Inflammatory macrophage treated with lipopolysaccharide for 1 hour (primary cell): ENCODE results near the gene RNF213.
"Not testable (repeated sequence)": the region's sequence is repeated elsewhere in the genome, so short reads cannot be mapped to it uniquely, and the experiment has no call there.

Source experiments
- DNase-seq, 2 donors: peaks; one replicate each; pipeline ENCODE4 v3.0.0-alpha.2; 2020 to 2022

RNF213 gene

GRCh38 chr17:80253631-80254395 is 6.8 kb upstream of the RNF213 start:
- DNase-seq = no peak

DNA sequence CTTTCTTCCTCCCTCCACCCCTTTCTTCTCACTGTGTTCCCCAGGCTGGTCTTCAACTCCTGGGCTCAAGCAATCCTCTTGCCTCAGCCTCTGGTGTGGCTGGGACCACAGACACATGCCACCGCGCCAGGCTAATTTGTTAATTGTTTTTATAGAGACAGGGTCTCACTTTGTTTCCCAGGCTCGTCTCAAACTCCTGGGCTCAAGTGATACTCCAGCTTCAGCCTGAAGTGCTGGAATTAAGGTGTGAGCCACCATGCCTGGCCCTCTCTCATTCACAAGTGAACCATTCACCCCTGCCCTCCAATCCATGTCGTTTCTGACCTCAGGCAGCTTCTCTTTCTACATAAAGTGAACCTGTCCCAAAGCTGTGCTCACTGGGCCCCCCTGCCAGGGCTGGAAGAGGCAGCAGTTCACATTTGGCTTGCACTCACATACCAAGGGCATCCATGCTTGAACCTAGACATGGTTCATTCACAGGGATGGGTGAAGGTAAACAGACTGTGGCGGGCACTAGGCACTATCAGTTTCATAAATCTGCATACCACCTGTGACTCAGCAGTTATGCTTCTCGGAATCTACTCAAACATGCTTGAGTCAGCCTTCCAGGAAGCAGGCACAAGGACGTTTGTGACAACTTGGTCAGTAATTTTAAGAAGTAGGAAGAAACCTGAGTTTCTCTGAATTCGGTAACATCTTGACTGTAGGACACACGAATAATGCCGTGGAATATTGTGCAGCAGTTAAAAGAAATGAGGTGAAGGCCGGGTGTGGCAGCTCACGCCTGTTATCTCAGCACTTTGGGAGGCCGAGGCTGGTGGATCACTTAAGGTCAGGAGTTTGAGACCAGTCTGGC is 6.0 kb upstream of the RNF213 start:
- peak; percentile 76 to 80 for DNase-seq

DNA sequence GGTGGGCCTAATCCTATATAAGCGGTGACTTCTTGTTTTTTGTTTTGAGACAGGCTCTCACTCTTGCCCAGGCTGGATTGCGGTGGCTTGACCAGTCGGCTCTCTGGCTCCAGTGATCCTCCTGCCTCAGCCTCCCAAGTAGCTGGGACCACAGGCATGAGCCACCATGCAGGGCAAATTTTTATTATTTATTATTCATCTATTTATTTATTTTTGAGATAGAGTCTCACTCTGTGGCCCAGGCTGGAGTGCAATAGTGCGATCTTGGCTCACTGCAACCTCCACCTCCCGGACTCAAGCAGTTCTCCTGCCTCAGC is 4.7 kb upstream of the RNF213 start:
- DNase-seq = no peak

- no peak for DNase-seq
Observed at GRCh38 chr17:80257716-80258213, 2.9 kb upstream of the RNF213 start.

- DNase-seq = not testable (repeated sequence)
Observed at GRCh38 chr17:80258296-80258695, 2.4 kb upstream of the RNF213 start.

GRCh38 chr17:80259457-80260068 is 1.1 kb upstream of the RNF213 start:
- DNase-seq = no peak

DNA sequence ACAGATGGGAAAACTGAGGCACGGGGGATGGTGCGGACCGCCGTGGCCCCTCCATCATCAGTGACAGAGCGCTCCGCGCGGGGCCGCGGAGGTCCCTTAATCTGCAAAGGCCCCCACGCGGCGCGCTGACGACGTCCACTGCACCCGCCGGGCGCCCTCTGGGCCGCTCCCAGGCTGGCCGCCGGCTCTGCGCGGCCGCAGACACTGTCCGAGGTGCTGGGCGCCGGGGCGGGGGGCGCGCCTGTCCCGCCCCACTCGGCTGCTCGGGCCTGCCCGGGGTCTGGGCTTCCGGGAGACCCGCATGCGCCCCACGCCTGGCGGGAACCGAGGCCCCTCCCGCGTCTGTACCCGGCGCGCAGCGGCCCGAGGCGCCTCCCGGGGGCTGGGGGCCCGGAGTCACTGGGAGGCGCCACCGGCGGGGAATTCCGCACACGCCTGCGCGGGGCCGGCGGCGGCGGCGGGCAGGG is 550 bp upstream of the RNF213 start:
- DNase-seq = peak; percentile 63 to 67

- DNase-seq = peak in 1 of 2 donors; percentile 34
Observed at GRCh38 chr17:80261159-80261894, 675 bp downstream of the RNF213 start.

DNA sequence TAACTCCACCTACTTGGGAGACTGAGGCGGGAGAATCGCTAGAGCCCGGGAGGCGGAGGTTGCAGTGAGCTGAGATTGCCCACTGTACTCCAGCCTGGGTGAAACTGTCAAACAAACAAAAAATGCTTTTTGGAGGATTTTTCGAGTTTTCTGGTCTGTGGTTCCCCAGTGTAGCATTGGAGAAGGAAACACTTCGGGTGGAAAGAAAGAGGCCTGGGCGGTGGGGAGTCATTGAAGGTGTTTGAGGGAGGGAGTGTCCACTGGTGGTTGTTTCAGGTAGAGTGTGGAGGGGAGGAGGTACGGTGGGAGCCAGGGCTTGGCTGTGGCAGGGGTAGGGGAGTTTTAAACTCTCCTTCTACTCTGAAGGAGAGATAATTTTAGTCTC is 1.2 kb downstream of the RNF213 start:
- DNase-seq = no peak

- no peak for DNase-seq
Observed at GRCh38 chr17:80262291-80262690, 1.6 kb downstream of the RNF213 start.

- no peak for DNase-seq
Observed at GRCh38 chr17:80262775-80263244, 2.2 kb downstream of the RNF213 start.

DNA sequence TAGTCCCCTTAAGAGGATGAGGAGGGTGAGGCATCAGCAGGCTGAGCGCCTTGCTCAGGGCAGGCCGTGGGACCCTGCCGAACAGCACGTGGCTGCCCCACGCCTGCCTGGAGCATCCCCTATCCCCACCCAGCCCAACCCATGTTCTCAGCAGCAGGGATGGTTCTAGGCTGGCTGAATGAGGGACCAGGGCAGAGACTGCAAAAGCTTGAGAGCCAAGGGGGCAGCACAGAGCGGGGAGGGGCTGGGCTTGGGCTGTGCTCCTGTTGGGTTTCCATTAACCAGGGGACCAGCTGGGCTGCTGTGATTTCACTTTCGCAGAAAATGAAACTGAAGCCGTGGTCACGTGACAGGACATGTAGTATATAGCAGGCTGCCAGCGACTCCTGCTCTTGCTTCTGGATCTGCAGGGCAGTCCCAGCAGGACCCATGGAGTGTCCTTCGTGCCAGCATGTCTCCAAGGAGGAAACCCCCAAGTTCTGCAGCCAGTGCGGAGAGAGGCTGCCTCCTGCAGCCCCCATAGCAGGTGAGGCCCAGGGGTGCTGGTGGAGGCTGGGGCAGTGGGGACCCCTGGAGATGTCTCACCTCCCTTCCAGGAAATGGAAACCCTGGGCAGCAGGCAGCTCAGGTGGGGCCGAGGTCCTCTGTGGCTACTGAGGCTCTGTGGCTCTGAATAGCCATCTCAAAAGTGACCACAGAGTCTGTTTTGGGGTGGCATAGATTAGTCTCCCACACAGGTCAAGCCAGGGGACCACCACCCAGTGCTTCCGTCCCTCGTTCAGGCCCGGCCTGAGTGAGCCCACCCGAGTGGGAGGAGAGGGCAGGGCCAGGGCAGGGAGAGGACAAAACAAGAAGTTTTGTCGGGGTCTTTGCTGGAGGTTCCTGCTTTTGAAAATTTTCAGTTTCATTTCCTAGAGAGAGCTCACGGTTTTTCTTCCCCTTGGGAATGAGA is 2.9 kb downstream of the RNF213 start:
- peak; percentile 88 to 97 for DNase-seq

DNA sequence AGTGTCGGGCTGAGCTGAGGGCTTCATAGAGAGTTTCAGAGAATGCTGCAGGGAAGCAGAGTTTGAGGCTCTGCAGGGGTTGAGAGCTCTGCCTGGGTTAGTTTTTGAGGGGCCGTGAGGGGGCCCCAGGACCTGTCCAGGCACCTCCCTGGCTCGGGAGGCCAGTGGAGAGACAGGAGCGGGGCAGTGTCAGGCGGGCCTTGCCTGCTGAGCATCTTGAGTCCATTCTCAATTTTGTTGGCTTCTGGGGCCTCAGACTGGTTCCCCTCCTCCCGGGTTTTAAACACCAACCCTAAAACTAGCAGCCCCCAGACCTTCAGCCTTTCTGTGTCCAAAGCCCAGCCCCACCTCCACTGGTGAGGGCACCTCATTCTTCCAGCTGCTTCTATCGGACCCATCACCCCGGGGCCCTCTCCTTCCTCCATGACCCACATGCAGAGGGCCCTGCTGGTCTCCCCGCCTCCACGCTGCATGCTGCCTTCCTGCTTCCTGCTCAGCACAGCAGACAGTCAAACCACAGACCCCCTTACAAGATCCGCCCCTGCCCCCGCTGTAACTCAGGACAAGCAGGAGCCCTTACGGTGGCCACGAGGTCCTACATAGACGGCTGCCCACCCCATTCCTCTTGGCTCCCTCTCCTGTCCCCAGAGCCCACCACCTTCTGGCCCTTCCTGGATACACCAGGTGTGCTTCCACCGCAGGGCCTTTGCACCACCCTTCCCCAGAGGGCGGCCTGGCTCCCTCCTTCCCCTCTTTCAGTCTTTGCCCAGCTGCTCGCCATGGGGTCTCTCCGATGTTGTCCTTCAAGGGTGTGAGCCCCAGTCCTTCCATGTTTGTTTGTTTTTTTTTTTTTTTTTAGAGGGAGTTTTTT is 3.8 kb downstream of the RNF213 start:
- DNase-seq = peak in 1 of 2 donors; percentile 34

DNA sequence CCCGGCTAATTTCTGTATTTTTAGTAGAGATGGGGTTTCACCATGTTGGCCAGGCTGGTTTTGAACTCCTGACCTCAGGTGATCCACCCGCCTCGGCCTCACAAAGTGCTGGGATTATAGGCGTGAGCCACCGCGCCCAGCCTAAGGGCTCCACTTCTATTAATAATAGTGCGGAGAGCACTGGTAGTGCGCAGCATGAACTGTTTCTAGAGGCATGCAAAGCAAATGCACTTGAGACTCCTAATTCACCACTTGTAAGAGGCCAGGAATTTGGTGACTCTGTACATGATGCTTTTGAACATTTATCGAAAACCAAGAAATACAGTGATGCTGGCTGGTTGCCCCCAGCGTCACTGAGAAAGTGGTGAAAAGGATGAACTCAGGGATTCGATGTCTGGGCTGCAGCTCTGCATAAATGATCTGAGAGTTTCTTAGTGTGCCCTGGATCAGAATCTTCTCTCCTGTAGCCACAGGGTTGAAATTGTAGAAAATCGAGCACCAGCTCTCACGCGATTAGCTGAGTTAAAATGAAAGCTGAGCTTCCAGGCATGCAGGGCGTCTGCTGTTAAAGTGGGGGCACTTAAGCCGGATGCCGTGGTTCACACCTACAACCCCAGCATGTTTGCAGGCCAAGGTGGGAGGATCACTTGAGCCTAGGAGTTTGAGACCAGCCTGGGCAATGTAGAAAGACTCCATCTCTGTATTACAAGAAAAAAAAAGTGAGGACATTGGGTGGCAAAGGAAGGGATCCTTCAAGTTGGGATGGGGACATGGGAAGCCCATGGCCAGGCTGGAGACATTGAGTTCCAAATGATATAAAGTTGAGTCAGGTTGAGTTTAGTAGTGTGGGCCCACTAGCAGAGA is 4.8 kb downstream of the RNF213 start:
- DNase-seq = no peak

- DNase-seq = no peak
Observed at GRCh38 chr17:80267391-80267790, 6.7 kb downstream of the RNF213 start.

DNA sequence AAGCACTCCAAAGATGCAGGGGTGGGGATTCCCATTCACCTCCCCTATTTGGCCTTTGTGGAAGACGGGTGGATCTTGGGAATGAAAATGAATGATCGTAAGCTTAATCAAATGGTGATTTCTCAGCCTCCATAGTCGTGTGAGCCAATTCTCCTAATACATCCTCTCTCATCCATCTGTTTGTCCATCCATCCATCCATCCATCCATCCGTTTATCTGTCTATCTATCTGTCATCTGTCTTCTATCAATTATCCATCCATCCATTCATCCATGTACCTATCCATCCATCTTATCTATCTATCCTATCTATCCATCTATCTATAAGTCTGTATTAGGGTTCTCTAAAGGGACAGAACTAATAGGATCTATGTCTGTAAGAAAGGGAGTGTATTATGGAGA is 7.8 kb downstream of the RNF213 start:
- DNase-seq = no peak

- no peak for DNase-seq
Observed at GRCh38 chr17:80269405-80269807, 8.8 kb downstream of the RNF213 start.

GRCh38 chr17:80270104-80270503 is 9.5 kb downstream of the RNF213 start:
- no peak for DNase-seq

DNA sequence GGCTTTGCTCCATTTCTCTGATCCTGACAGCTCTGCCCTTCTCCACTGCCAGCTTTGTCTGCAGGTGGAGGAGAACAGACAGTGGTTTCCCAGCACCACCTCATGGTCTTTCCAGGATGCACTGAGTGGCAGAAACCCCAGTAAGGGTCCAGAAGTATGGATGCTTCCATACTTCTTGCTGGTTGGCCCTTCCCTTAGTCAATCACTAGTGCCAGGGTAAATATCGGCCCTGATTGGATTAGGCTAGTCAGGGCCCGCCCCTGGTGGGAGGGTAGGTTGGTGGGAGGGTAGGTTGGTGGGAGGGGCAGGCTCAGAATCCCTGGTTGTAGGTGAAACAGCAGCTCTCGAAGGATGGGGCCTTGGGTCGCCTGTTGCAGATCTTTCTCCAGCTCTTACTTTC is 10.2 kb downstream of the RNF213 start:
- peak in 1 of 2 donors; percentile 54 for DNase-seq
